NCI-H146 treated with DMSO at 0.1 percent for 48 hours (cell line): Measurements from ENCODE around the gene AFF3.

Experiments
- DNase-seq: peaks from one replicate; lab custom pipeline; 2025; ENCODE audit not compliant: unreplicated experiment; lab: John Stamatoyannopoulos, UW

The AFF3 gene

DNA sequence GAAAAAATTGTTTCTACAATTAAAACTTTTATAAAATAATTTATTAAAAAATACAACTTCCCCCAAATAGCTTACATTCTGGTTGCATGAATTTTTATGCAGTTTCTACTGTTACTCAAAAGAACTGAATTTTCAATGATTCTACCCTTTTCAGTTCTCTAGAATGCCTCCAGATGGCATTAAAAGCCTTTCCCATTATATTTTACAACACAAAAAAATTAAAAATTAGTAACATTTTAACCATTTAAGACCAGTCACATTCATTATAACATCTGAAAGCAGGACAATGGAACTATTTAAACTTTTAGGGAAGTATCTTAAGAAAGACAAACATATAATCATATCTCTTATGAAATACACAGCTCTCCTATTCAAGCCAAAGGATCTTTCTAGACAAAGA, 416.6 kb downstream of the AFF3 start:
- no peak for DNase-seq

DNA sequence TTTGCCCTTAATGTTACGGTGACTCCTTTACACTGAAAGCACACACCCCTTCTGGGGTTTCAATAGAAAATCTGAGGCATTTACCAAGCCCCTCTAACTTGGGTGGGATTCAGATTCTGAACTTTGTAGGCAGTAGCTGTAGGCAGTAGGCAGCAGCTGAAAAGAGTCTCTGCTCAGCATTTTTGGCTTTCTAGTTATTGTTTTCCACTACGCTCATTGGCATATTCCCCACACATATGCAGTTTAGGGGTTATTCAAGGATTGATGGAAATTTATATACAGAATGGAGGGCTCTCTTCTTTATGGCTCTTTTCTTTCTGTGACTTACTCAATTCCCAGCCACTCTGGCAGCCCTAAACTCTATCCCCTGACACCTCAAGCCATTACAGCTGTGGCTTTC, 419.9 kb downstream of the AFF3 start:
- no peak for DNase-seq

DNA sequence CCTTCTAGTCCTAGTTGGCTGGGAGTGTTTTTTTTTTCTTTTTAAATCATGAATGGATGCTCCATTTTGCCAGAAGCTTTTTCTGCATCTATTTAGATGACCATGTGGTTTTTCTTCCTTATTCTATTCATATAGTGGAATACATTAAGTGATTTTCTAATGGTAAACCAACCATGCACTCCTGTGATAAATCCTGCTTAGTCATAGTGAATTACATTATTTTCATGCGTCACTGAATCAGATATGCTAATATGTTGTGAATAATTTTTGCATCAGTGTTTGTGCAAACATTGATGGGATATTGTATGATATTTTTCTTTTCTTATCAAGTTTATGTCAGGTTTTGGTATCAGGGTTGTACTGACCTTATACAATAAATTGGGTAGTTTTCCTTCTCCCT, 423.3 kb downstream of the AFF3 start:
- no peak for DNase-seq

DNA sequence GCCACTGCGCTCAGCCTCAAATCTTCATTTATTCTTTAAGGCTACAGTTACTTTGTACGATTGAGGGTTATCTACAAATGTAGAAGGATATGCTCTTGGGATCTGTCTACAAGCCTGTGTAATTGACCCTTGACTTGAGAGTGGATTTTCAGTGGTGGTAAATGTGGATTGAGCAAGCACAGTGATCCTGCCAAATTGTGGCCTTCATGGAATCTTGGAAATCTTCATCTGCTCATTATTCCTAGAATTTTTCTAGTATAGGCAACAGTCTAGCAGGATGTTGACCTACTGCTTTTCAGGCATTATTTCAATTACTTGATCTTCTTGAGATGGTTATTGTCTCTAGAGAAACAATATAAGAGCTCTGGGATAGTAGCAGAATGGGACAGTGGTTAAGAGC, 426.4 kb downstream of the AFF3 start:
- no peak for DNase-seq

DNA sequence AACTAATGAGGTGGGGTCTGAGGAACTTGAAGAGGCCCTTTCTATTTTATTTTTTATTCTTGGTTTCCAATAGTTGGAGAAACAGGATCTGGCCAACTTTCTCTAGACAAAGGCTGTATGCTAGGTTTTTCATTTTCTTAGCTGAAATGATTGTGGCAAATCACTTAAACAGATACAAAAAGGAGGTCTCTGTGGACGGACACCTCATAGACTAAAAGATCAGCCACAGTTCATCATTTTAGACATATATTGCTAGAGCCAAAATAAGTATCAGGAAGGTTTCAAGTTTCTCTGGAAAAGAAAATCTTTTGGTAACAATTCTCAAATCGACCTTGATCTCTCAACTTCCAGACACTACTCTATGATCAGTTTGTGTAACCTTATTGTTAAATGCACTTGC, 428.0 kb downstream of the AFF3 start:
- DNase-seq: no peak

DNA sequence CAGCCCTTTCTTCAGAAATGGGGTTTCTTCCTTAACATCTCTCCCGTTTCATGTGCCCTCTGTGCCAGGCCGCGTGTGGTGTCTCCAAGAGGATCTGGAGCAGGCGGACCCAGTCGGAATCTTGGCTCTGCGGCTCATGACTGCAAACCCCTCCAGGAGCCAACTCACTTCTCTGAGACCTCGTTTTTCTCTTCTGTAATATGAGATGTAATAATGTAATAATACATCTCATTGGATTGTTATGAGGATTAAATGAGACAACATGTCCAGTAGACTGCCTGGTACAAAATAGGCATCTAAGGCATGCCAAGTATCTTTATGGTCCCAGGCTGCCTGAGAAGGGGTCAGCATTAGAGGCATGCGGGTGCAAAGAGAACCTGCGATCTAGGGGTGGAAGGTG, 431.2 kb downstream of the AFF3 start:
- no peak for DNase-seq

DNA sequence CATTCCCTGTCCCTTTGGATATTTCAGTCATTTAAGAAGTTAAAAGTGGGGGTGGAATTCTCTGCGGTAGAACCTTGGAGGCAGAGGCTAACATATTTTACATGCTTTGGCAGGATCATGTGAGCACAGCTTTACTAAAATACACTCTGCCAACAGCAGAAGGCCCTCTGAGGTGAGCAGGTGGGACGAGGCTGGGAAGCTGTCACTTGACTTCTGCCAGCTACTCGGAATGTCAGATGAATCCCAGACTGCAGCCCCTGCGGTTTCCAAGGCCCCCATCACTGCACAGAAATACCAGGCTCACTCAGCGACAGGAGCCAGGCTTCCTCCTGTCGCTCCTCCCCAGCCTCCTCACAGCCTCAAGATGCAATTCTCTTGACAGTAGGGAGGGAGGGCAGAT, 431.7 kb downstream of the AFF3 start:
- no peak for DNase-seq

DNA sequence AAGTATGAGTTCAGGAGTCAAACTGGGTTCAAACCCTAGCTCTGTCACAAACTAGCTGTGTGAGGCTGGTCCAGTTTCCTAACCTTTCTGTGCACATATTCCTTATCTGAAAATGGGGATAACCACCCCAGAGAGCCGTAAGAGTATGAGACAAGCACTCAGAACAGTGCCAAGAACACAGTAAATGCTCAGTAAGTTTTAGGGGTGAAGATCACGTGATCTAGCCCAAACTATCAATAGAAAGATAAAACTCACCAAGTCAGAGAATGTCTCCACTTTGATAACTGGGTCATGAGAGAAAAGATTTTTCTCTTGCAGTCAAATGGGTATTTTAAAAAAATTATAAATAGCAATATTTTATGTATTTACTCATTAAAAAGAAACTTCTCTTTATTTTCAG, 433.2 kb downstream of the AFF3 start:
- DNase-seq: no peak

DNA sequence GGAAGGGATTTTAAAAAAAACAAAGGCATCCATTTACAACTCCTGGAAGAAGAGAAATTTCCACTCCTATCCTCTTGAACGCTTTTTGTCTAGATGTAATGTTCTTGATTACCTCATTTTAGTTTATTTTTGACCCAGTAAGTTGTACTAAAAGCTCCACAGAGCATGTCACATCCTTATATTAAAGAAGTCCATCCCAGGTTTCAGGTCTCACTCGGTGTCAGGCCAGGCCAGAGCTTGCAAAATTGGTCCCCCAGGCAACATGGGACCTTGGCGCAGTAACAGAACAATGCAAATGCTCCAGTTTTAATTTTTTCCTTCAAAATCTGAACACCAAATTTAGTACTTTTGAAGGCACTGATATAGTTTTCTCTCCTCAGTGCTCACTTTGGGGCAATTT, 434.2 kb downstream of the AFF3 start:
- DNase-seq: no peak

DNA sequence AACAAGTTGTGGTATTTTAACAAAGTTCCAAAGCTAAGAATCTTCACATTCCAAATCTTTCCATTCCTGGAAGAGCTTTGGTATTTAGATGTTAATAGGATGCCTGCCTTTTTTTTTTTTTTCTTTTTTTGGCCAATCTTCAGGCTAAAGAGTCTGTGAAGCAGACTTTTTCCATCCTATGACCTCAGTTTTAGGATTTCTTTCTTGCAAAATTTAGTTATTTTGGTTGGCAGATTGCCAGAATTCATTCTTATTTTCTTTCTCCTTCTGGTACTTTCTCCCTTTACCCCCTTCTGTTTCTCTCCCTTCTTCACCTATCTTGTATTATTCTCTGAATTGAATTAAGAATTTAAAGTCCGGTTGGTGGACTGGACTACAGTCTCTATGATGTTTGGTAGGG, 434.8 kb downstream of the AFF3 start:
- DNase-seq: no peak

DNA sequence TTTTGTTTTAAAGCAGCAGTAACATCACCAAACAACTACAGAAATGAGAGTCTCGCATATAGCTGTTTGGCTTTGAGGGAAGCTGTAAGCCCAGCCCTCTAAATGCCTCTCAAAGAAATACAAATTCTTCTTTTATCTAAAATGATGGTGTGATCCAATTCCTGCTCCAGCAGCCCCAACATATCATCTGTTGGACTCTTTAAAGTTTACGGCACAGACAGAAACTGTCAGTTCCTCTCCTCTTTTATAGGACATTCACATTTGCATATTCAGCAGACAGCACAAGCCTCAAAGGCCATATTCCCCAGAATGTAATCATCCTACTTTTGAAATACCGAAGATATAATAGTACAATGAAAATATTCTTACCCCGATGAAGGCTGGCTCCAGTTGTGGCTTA, 435.7 kb downstream of the AFF3 start:
- DNase-seq: no peak

DNA sequence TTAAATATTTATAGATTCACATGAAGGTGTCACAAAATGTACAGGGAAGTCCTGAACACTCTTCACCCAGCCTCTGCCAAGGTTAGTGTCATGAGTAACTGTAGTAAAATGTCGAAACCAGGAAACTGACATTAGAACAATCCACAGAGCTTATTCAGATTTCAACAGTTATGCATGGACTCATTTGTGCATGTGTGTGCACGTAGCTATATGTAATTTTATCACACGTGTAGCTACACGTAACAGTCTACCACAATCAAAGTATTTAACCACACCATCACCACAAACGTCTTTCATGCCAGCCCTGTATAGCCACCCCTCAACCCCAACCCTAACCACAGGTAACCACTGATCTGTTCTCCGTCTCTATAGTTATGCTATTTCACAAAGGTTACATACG, 440.9 kb downstream of the AFF3 start:
- no peak for DNase-seq

DNA sequence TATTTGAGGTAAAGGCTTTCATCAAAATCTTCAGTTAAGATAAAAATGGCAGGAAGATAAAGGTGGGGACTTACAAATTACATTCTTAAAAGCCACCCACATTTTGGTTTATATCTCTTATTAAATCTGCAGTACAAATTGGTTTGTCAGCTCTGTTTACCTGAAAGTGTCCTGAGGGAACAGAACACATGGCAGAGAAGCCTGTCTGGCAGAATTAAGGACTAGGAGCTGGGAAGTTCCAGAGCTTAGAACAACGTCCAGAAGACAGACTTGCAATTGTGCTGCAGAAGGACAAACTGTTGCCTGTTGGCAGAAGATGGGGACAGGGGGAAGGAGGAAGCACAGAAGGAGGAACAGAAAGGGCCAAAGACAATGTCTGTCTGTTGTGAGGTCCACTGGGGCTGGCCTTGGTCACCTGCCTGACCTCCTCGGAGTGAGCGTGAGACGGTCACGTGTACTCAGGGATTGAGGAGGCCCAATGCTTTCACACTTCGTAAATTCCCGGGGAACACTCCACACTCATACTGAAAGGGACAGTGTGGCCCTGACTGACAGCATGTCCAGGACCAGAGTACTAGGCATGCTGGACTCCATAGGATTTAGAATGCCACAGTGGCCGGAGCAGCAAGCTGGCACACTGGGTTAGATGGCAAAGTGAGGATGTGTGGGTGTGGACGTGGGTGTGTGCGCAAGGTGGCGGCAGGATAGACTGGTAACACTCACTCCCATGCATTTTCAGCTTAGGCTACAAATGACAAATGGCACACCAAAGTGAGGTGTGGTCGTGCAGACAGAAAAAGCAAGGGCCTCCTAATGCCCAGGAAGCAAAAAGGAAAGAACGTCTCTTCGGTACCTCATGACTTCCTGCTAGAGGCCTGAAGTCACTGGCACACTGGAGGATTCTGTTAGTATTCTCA, 441.6 kb downstream of the AFF3 start:
- DNase-seq: no peak

DNA sequence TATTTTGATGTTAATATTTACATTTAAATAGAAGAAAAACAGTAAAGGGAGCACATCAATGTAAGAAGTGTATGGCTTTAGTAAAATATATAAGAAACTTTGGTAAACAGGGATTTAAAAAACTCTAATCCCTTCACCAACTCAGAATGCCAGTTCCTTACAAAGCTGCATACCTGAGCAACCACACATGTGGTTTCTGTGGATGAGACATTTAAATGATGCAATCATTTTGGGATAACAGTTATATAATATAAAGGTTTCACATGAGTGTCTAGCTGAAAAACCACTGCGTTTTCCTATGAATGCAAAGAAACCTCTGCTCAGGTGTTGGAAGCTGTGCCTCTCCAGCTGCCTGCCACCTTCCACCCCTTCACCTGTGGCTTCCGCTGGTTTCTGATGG, 443.5 kb downstream of the AFF3 start:
- no peak for DNase-seq

DNA sequence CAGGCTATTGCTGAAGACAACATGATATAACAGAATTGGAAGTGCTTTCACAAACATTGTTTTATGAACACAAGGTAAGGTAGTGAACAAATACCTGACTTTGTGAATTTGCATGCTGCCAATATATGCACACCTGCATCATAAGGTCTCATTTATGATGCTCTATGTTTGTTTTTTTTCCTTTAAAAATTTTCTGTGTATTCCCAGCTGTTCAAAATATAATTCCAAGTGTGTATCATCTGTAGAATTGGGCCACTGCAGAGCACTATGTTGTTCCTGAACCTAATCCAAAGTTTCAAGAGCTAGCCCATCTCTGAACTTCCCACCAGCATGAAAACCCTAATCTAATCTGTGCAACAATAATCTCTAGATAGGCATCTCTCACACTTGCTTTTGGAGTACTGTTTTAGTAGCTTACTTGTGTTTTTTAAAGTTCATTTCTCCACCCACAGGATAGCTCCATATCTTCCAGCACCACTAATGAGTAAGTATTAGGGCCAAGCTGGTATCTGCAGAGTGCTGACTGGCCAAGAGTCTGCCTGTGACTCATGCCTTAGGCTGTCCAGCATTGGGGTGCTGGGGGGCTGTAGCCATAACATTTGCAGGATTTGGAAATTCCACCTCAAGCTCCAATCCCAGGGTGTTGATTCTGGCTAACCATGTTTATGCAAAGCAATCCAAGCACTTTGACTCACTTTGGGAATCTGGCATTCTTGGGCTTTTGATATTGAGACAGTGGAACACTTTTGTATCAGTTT, 444.4 kb downstream of the AFF3 start:
- no peak for DNase-seq

DNA sequence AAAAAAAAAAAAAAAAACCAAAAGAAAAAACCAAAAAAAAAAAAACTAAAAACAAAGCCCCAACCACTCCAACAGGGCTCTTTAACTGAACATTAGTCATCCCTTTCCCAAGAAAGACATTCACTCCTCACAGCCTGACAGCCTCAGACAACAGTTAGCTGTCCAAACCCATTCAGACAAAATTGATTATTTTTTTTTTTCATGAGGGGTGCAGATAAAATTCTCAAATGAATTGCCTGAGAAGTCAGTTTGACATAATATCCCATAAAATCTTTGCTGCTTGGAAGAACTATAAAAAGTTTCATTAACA, 446.5 kb downstream of the AFF3 start:
- no peak for DNase-seq

DNA sequence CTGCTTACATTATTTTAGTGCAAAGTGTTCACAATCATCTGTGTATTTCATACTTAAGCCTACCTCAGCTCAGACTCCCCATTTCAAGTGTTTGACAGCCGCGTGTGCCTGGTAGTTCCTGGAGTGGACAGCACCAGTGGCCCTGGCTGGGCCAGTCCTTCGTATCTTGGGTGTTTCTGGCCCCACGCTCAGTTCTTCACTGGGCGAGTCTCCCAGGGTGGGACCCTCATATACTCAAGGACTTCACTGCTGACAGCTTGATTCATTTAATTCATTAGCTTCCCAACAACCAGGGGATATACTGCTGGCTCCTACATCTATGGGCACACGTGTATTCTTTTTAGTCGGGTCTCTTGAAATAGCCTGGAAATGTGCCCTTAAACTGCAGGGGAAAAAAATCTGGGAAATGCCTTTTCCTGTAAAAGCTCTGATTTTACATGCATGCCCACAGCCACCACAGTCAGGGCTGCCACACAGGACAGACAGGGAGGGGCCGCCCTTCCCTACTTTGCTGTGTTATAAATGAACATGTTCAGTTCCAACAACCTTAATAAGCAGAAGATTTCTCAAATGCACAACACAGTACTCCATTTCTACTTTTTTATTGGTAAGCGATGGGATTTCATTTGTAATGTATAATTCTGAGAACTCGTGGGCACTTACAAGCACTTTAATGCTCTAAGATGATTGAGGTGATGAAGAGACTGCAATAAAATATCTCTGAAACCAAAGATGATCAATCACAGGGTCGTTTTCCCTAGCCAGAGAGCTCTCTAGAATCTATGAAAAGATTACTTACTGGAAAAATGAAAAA, 447.1 kb downstream of the AFF3 start:
- no peak for DNase-seq

DNA sequence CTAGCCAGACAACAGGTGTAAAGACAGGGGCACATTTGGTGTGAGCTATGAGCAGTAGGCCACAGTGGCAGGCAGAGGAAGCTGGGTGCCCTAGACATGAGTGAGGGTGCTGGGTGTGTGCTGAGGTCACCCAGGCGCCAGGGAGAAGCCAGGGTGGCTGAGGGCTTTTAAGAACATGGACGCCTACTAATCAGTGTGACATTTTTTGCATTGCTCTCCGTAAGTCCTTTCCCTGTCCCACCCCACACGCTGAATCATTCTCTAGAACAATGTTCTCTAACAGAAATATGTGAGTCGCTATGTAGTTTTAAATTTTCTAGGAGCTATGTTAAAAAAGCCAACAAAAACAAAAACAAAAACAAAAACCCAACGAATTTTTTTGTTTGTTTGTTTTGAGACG, 448.1 kb downstream of the AFF3 start:
- no peak for DNase-seq

DNA sequence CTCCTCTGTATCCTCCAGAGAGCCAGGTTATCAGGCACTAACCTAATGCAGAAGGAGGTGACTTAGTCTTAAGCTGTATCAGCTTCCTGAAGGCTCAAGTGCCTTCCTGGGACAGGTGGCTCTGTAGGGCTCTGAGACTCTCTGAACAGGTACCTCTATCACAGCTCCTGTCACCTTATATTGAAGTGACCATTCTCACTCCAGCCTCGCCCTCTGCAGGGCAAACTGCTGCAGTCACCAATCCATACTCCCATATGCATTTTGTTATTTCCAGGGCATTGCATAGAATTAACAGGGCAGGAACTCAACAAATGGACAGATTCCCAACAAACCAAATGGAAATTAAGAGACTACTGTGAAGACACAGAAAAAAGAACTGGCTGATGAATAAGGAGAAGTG, 449.6 kb downstream of the AFF3 start:
- peak; percentile 7 for DNase-seq

DNA sequence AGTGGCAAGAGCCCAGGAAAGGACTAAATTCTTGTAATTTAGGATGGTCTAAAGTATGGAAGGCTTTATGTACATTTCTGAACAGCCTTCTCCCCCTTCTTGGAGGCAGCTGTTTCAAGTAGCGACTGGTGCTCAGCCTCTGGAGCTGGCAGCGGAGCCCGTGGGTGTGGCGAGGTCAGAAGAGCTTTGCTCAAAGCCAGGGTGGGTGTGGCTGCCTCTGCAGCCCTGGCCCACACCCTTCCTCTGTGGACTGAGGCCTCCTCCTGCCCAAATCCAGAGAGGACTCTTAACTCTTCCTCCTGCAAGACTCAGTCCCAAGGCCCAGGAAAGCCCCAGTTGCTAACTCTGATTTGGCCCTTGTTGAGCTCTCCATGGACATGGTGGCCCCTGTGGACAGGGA, 450.5 kb downstream of the AFF3 start:
- no peak for DNase-seq

DNA sequence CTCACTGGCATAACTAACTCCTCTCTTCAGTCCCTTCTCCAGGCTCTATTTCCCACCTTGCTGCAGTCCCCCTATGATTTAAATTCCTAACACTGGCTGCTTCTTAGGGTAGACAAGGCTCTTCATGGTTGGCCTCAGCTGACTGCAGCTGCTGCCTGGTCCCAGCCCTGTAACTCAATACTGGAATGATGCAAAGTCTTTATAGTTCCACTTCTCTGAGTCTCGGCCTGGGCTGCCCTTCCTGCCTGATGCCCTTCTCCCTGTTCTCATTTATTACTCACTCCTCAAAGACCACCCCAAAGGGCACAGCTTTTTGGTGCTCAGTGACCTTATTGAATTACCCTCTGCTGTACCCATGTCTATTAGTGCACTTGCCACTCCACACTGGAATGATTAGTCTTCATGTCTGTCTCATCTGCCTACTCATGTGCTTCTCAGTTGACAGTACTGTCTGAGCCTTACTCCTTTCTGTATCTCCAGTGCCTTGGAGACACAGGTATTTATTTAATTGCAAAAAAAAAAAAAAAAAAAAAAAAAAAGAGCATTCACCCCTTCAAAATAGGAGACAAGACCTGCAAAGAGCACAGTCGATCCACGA, 453.1 kb downstream of the AFF3 start:
- no peak for DNase-seq
